GM18907 (cell line): ENCODE measurements around the gene GNL2.
"Not testable (repeated sequence)": the region's sequence is repeated elsewhere in the genome, so short reads cannot be mapped to it uniquely, and the experiment has no call there.

ENCODE experiments used
- ATAC-seq: cut with Tn5 transposase; IDR thresholded peaks from one replicate; pipeline ENCODE4 v1.9.1; 2021; ENCODE audit warnings: mild to moderate bottlenecking, moderate library complexity; ENCODE audit not compliant: unreplicated experiment

GNL2 gene

DNA sequence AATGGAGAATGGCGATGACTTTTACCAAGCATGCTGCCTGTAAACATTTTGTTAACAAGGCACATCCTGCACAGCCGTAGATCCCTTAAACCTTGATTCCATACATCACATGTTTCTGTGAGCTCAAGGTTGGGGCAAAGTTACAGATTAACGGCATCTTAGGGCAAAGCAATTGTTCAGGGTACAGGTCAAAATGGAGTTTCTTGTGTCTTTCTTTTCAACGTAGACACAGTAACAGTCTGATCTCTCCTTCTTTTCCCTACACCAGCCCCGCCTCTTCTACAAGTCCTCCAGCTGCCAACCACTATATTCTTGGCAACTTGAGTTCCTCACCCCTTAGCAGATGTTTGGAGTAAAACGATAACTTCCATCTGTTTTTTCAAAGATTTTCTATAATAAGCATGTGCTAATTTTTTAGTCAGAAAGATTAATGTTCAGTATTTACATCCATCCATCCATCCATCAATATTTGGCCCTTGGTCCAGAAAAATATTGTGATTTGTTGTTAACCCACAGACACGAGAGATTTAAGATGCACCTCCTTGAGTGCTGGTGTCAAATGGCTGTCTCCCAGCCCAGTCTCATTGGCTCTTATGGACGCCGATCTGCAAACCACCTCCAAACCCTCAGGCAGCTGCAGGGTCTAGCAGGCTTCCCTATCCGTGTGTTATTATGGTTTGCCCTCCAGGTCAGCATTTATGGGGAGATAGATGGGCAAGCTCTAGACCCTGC is 35.2 kb downstream of the GNL2 start:
- ATAC-seq = no peak

DNA sequence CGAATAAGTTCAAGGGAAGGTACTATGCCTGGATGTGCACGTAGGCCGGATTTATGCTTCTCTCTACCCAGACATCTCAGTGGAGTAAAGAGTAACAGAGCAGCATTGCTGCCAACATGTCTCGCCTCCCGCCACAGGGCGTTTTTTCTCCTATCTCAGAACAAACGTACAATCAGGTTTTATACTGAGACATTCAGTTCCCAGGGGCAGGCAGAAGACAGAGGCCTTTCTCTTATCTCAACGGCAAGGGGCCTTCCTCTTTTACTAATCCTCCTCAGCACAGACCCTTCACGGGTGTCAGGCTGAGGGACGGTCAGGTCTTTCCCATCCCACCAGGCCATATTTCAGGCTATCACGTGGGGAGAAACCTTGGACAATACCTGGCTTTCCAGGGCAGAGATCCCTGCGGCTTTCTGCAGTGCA is 35.8 kb downstream of the GNL2 start:
- not testable (repeated sequence) for ATAC-seq

DNA sequence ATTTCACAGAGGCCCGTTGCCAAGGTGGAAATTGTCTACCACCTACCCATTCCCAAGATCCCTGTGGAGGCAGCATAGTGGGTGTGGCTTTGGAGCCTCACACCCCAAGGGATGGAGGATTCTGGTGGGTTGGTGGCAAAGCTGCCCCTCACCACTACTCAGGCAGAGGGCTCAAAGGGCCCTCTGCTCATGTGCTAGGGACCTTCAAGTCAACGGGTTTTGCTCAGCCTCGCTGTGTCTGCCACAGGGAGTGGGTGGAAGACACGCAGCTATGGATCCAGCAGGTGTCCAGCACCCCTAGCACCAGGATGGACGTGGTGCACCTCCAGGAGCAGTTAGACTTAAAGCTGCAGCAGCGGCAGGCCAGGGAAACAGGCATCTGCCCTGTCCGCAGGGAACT is 36.7 kb downstream of the GNL2 start:
- no peak for ATAC-seq

DNA sequence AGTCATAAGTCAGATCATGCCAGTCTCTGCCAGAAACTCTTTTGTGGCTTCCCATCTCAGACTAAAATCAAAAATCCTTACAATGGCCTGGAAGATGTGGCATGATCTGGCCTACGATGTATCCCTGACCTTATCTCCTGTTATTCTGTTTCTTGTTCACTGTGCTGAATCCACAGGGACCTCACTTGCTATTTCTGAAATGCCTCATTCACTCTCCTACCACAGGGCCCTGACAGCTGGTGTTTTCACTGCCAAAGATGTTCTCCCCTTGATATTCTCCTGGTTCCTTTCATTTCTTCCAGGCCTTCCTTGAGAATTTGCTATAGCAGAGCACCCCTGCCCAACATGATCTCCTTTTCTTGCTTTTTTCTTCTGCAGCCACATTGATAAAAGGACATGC is 37.3 kb downstream of the GNL2 start:
- no peak for ATAC-seq

DNA sequence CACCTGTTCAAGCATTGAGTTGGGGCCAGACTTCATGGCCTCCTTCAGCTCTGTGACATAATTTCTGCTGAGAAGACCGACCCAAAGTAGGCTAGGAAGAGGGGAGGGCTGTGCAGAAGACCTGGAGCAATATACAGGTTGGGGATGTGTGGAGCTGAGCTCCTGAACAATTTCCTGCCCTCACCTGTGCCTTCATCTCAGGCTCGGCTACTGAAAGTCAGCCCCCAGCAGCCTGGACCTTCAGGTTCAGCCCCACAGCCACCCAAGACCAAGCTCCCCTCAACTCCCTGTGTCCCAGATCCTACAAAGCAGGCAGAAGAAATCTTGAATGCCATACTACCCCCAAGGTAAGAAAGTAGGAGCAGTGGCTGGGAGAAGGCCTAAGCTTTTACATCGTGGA is 38.3 kb downstream of the GNL2 start:
- no peak for ATAC-seq

DNA sequence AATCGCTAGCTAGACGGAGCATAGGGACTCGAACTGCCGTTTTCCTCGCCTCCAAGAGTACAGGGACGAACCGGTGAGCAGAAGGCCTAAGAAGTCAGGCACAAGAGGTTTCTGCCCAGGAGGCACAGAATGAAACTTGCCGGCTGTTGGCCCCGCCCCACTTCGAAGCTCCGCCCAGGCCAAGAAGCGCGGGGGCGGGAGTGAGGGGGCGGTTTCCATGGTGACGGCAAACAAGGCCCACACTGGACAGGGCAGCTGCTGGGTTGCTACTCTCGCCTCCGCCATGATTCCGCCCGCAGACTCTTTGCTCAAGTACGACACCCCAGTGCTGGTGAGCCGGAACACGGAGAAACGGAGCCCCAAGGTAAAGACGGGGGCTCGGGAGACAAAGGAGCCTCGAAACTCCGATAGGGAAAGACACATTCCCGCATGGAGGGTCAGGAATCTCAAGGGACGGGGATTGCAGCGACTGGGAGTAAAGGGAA is 39.0 kb downstream of the GNL2 start, which contains the start of gene DNALI1:
DNALI1 (plus strand) TSS at position 229 of the 485 bp plus-strand sequence; CDS start at position 284, 55 bp downstream.
- no peak for ATAC-seq

DNA sequence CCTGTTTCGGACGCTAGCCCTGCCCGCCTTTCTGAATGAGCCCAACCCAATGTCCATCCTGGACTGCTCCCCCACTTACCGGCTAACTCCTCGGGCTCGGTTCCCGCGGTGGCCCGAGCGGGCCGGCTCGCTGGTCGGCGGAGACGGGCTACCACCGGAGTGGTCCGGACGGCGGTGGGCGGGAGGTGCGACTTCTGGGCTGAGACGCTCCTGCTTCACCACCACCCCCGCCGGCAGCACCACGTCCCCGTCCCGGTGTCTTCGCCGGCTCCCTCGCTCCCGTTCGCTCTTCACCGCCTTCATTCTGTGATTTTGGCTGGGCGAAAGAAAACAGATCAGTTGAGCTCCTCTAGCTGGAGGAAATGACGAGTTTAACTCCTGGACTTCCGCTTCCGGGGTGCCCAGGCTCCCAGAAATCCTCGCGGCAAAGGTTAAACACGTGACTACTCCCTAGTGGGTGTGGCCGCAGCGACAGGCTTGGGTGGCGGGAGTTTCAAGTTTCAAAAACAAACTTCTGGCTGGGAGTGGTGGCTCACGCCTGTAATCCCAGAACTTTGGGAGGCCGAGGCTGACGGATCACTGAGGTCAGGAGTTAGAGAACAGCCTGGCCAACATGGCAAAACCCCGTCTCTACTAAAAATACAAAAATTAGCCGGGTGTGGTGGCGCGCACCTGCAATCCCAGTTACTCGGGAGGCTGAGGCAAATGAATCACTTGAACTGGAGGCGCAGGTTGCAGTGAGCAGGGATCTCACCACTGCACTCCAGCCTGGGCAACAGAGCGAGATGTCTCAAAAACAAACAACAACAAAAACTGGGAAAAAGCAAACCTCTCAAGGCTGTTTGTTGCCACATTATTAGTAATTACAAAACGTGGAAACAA is 41.6 kb downstream of the GNL2 start, which contains the start of gene SNIP1:
SNIP1 (minus strand) TSS at position 367 of the 882 bp plus-strand sequence; CDS start at position 303, 64 bp downstream.
- peak; percentile 83 for ATAC-seq

DNA sequence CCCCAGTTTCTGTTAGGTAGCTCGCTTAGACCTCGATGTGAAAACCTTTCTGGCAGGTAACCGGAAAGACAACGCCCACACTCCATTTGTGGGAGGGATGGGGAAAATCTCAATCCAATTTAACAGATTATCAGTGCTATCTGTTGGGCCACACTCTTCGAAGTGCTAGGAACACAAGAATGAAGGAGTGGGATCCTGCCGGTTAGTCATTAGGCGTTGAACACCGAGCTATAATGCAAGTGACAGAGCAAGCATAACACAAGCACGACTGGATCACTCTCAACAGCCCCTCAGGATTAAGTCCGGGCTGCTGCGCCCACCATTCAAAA is 42.2 kb downstream of the GNL2 start:
- ATAC-seq = no peak

DNA sequence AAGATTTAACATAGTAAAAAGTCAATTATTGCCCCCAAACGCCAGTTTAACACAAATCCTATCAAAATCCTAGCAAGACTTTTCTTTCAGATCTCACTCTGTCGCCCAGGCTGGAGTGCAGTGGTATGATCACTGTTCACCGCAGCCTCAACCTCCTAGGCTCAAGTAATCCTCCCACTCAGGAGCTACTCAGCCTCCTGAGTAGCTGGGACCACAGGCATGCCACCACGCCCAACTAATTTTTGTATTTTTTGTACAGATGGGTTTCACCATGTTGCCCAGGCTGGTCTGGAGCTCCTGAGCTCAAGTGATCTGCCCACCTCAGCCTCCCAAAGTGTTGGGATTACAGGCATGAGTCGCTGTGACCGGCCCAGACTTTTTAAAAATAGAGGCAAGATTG is 46.4 kb downstream of the GNL2 start:
- ATAC-seq = no peak

DNA sequence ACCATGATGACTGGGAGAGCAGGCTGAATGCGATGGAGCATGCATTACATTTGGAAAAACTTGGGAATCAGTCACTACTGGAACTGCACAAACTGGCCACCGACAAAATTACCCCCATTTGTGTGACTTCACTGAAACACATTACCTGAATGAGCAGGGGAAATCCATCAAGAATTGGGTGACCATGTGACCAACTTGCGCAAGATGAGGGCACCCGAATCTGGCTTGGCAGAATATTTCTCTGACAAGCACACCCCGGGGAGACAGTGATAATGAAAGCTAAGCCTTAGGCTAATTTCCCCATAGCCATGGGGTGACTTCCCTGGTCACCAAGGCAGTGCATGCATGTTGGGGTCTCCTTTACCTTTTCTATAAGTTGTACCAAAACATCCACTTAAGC is 50.7 kb downstream of the GNL2 start:
- no peak for ATAC-seq

DNA sequence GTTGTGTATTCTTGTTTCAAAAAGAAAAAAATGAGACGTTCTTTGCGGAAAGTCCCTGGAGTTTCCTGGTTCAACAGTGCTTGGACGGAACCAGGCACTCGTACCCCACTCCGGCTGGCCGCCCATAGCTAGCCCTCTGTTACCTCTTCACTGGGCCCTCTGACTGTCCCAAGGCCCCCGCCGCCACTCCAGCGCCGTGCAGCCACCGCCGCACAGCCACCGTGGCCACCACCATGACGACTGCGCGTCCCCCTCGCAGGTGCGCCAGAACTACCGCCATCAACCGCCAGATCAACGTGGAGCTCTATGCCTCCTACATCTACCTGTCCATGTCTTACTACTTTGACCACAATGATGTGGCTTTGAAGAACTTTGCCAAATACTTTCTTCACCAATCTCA is 51.2 kb downstream of the GNL2 start:
- ATAC-seq = no peak

DNA sequence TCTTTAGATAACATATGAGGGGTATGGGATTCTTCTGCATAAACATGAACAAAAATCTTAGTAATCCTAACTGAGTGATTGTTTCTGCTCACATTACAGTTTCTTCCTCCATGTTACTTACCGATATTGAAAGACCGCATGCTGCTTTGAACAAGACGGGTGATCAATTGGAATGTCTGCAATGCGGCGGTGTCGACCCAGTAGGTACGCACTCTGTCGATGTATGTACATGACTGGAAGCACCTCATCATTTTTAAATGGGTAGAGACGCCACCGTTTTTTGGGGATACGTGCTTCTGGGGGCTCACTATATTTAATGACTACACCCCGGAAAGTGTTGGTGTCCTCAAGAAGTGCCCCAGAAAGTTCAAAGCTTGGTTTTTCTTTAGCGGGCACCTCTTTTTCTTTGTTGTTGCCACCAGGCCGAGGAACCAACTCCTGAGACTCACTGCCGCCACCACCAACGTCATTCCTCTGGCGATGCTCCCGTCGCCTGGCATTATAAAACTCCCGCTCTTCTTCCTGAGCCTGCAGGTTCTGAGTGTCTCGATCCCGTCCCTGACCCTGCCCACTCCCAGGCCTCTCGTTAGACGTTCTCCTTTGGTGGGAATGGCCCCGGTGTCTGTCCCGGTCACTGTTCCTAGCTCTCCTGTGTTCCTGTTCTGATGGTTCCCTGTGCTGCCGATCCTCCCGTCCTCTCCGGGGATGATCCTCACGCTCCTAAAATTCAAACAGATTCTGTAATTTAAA is 55.5 kb downstream of the GNL2 start:
- ATAC-seq = no peak

DNA sequence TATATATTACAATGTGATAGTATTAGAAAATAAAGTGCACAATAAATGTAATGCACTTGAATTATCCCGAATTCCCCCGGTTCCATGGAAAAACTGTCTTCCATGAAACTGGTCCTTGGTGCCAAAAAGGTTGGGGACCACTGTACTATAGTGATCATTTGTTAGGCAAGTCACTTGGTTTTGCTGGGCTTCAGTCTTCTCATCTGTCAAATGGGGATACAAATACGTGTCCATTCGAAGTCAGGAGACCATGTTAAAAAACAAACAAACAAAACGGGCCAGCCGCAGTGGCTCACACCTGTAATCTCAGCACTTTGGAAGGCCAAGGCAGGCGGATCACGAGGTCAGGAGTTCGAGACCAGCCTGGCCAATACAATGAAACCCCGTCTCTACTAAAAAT is 56.6 kb downstream of the GNL2 start:
- not testable (repeated sequence) for ATAC-seq

DNA sequence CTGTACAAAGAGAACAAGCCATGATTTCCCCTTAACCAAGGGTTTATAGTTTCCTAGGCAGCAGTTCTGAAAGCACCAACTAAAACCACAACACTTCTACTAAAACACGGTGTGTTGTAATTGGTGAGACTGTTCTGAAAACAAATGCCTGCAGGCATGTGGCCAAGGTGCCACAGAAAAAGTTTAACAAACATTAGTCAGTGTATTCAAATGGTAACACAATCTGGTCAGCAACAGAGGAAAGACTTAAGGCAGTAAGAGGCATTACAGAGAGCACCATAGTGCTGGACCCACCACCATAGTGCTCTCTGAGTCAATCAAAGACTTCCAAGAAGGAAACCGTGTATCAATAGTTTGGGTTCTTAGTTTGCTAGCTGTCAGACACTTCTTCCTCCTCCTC is 58.4 kb downstream of the GNL2 start:
- no peak for ATAC-seq

DNA sequence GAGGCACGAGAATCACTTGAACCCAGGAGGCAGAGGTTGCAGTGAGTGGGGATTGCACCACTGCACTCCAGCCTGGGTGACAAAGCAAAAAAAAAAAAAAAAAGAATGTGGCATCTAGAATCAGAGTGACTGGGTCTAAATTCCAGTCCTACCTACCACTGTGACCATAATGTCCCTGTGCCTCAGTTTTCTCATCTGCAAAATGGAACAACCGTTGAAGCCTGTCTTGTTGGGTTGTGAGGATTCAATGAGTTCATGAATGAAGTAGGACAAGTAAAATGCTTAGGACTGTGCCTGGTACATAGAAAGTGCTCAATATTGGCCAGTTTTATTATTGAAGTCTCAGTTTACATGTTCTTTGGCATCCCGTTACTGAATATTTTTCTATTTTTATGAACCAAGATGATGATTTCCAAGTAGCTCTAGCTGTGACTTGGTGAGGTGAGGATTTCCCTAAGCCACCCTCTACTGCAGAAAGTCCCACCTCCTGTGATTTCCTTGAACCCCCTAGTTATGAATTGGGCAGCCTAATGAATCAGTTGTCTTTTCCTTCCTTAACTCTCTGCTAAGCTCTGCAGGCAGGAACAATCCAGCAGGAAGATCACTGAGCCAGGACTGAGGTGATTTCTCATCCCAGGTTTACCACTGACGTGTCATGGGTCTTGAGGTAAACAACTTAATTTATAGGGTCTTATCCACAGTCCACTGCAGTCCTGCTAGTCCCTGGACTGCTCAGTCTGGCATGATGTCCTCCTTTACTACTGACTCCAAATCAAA is 62.2 kb downstream of the GNL2 start:
- no peak for ATAC-seq

DNA sequence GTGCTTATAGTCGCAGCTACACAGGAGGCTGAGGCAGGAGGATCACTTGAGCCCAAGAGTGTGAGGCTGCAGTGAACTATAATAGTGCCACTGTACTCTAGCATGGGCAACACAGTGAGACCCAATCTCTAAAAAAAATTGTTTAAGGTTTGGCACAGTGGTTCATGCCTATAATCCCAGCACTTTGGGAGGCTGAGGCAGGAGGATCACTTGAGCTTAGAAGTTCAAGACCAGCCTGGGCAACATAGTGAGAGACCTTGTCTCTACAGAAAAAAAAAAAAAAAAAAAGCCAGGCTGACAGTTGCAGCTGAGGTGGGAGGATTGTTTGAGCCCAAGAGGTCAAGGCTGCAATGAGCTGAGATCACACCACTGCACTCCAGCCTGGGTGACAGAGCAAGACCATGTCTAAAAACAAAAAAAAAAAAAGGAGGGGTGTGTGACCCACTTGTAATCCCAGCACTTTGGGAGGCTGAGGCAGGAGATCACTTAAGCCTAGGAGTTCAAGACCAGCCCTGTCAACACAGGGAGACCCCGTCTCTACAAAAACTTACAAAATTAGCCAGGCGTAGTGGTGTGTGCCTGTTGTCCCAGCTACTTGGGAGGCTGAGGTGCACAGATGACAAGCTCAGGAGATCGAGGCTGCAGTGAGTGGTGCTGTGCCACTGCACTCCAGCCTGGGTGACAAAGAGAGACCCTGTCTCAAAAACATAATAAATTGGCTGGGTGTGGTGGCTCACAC is 63.1 kb downstream of the GNL2 start:
- ATAC-seq = not testable (repeated sequence)

DNA sequence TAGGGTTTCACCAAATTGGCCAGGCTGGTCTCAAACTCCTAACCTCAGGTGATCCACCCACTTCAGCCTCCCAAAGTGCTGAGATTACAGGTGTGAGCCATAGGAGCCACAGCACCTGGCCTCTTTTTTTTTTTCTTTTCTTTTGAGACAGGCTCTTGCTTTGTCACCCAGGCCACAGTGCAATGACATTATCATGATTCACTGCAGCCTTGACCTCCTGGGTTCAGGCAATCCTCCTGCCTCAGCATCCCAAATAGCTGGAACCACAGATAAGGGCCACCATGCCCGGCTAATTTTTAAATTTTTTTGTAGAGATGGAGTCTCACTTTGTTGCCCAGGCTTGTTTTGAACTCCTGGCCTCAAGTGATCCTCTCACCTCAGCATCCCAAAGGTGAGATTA is 65.8 kb downstream of the GNL2 start:
- ATAC-seq = not testable (repeated sequence)

DNA sequence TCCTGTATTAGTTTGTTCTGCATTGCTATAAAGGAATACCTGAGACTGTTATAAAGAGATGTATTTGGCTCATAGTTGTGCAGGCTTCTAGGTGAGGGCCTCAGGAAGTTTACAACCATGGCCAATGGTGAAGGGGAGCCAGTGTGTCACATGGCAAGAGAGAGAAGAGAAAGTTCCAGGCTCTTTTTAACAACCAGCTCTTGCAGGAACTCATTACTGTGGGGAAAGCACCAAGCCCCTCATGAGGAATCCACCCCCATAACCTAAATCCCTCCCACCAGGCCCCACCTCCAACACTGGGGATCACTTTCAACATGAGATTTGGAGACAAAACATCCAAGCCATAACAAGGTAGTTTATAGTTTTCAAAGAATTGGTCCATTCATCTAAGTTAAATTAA is 76.1 kb downstream of the GNL2 start:
- no peak for ATAC-seq

DNA sequence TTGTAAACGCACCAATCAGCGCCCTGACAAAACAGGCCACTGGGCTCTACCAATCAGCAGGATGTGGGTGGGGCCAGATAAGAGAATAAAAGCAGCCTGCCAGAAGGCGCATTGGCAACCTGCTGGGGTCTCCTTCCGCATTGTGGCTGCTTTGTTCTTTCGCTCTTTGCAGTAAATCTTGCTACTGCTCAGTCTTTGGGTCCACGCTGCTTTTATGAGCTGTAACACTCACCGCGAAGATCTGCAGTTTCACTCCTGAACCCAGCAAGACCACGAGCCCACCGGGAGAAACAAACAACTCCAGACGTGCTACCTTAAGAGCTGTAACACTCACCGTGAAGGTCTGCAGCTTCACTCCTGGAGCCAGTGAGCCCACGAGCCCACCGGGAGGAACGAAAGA is 76.8 kb downstream of the GNL2 start:
- ATAC-seq = not testable (repeated sequence)

DNA sequence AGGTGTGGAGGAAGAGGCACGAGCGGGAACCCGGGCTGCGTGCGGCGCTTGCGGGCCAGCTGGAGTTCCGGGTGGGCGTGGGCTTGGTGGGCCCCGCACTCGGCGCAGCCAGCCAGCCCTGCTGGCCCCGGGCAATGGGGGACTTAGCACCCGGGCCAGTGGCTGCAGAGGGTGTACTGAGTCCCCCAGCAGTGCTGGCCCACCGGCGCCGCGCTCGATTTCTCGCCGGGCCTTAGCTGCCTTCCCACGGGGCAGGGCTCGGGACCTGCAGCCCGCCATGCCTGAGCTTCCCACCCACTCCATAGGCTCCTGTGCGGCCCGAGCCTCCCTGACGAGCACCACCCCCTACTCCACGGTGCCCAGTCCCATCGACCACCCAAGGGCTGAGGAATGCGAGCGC is 77.5 kb downstream of the GNL2 start:
- not testable (repeated sequence) for ATAC-seq
